ENCODE results near the gene PLXNA3. TPM values are rescaled to one million over a fixed set of nuclear protein-coding genes. Genes with fewer than 3 reads are reported as not detected.

Gene PLXNA3
- total RNA-seq, 1 experiment from 2014 or later = 128 TPM

GRCh38 chrX:154489182-154489581 is 31.1 kb downstream of the PLXNA3 start:
- no TSS peak for BruUV-seq (replicated peaks)
- ATAC-seq (no peak), DNase-seq (ENCODE audit: low read depth, low spot score) (no peak)
- intact Hi-C loops (cut with micrococcal nuclease; ENCODE audit: unreplicated experiment) (no loop called here), in situ Hi-C loops (cut with HindIII; ENCODE audit: low pct_unique_long_range_greater_than_20kb, low sequenced_read_pairs) (no loop called here)
- no peak for TF ChIP-seq SIN3A (IDR thresholded peaks at IDR 0.05; ENCODE audit: borderline replicate concordance, insufficient read depth, low read depth, low read length)
- no peak for TF ChIP-seq POLR2AphosphoS5 (IDR thresholded peaks at IDR 0.05; ENCODE audit: low read depth, low read length)
- TF ChIP-seq REST (IDR thresholded peaks at IDR 0.05; ENCODE audit: insufficient read depth in 1 of 2, low read depth in 2 of 2, low read length in 1 of 2) = no peak
- no peak for TF ChIP-seq TCF7L2 (IDR thresholded peaks at IDR 0.05; ENCODE audit: low read depth, low read length)
- TF ChIP-seq CTCF (IDR thresholded peaks at IDR 0.05) = no peak
- H3K27ac ChIP-seq (ENCODE audit: low read length) = peak overlapping the region; percentile 82
- H3K27me3 ChIP-seq (ENCODE audit: control insufficient read depth, insufficient read depth, low read length) = no peaks in the 10 kb centered on the region
- no peaks in the 10 kb centered on the region for H3K36me3 ChIP-seq (ENCODE audit: control insufficient read depth, insufficient read depth, low read length)
- CTCF ChIA-PET = interaction anchor here (0.5 to 0.8 kb wide), 2 partner anchors 66 to 116 kb away, joined by 3 to 10 read pairs; no protein-coding TSS in a partner anchor
- no peaks in the 10 kb centered on the region for H3K9me3 ChIP-seq (ENCODE audit: control insufficient read depth, insufficient read depth, low read depth, low read length)
- POLR2A ChIA-PET = interaction anchor here (0.6 kb wide), 1 partner anchor 72 kb away, joined by 7 read pairs; no protein-coding TSS in a partner anchor
- peaks cover 28% of the 10 kb centered on the region for H3K4me1 ChIP-seq (ENCODE audit: control insufficient read depth, insufficient read depth, low read length)
- H3K4me3 ChIP-seq (ENCODE audit: low read depth in 2 of 2, low read length in 2 of 2) = peak overlapping the region; percentile 60 to 72

GRCh38 chrX:154490021-154490413 is 31.9 kb downstream of the PLXNA3 start:
- POLR2A ChIA-PET = interaction anchor here (0.7 kb wide), 1 partner anchor 42 kb away, joined by 4 read pairs; no protein-coding TSS in a partner anchor
- Histone ChIP-seq H3K4me1 (ENCODE audit: control insufficient read depth, insufficient read depth, low read length) (peaks cover 23% of the 10 kb centered on the region), H3K36me3 (ENCODE audit: control insufficient read depth, insufficient read depth, low read length) (no peaks in the 10 kb centered on the region), H3K27ac (ENCODE audit: low read length) (peak overlapping the region; percentile 82), H3K4me3 (ENCODE audit: low read depth in 2 of 2, low read length in 2 of 2) (peak overlapping the region; percentile 60 to 72), H3K9me3 (ENCODE audit: control insufficient read depth, insufficient read depth, low read depth, low read length) (no peaks in the 10 kb centered on the region), H3K27me3 (ENCODE audit: control insufficient read depth, insufficient read depth, low read length) (no peaks in the 10 kb centered on the region)
- in situ Hi-C loops (cut with HindIII; ENCODE audit: low pct_unique_long_range_greater_than_20kb, low sequenced_read_pairs) (no loop called here), intact Hi-C loops (cut with micrococcal nuclease; ENCODE audit: unreplicated experiment) (no loop called here)
- TF ChIP-seq SIN3A (IDR thresholded peaks at IDR 0.05; ENCODE audit: borderline replicate concordance, insufficient read depth, low read depth, low read length) = no peak
- TF ChIP-seq CTCF (IDR thresholded peaks at IDR 0.05) = no peak
- no peak for TF ChIP-seq TCF7L2 (IDR thresholded peaks at IDR 0.05; ENCODE audit: low read depth, low read length)
- no peak for TF ChIP-seq POLR2AphosphoS5 (IDR thresholded peaks at IDR 0.05; ENCODE audit: low read depth, low read length)
- TF ChIP-seq REST (IDR thresholded peaks at IDR 0.05; ENCODE audit: insufficient read depth in 1 of 2, low read depth in 2 of 2, low read length in 1 of 2) = no peak
- CTCF ChIA-PET = interaction anchor here (0.6 to 0.9 kb wide), 4 partner anchors 13 to 117 kb away, joined by 3 to 11 read pairs (median 3); no protein-coding TSS in a partner anchor
- no TSS peak for BruUV-seq (replicated peaks)
- no peak for DNase-seq (ENCODE audit: low read depth, low spot score)
- ATAC-seq = peak; percentile 8

Measured in Panc1 (cell line).